HG03175 (cell line): ENCODE measurements around the gene CCNI.
"Not testable (repeated sequence)": the region's sequence is repeated elsewhere in the genome, so short reads cannot be mapped to it uniquely, and the experiment has no call there.

Source experiments
- ATAC-seq: cut with Tn5 transposase; IDR thresholded peaks from one replicate; pipeline ENCODE4 v1.9.1; 2021; ENCODE audit warnings: mild to moderate bottlenecking, moderate library complexity; ENCODE audit not compliant: unreplicated experiment

CCNI gene

DNA sequence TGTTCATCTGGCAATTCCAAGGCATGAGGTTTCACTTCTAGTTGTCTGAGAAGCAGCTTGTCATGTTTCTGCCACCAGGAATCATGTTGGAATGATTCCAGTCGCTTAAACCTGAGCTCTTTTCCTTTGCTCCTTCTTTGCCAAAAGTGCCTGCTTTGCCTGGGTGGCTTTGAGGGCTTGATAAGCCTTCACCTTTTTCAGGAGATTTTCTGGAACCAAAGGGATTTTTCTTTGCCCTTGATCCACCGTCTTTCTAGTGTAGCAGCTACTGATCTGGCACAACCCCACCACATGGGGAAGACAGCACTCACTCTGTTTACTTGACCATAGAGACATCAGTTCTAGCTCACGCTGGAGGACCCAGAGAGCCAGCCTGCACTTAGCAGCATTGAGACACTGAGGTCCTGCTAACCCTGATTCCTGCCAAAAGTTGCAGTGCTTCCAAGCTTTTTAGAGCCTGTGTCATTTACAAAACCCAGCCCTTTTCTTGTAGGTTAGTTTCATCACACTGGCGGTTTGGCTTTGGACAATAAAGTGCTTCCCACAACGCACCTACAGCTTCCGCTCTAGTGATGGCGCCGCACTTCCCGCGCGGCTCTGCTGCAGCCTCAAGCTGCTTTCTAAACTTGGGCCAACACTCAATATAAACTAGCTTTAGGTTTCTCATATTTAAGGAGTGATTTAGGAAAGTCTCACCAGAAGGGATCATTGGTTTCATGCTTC lies 7.3 kb upstream of the CCNI start:
- no peak for ATAC-seq

DNA sequence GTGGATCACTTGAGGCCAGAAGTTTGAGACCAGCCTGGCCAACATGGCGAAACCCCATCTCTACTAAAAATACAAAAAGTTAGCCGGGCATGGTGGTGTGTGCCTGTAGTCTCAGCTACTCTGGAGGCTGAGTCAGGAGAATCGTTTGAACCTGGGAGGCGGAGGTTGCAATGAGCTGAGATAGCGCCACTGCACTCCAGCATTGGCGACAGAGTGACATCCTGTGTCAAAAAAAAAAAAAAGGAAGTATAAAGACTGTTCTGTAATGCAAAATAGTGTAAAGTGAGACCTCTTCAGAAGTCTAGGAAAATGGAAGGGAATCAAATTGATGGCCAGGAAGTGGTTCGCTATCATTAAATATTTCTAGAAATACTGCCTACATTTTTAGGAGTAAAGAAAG lies 5.0 kb upstream of the CCNI start:
- ATAC-seq: not testable (repeated sequence)

DNA sequence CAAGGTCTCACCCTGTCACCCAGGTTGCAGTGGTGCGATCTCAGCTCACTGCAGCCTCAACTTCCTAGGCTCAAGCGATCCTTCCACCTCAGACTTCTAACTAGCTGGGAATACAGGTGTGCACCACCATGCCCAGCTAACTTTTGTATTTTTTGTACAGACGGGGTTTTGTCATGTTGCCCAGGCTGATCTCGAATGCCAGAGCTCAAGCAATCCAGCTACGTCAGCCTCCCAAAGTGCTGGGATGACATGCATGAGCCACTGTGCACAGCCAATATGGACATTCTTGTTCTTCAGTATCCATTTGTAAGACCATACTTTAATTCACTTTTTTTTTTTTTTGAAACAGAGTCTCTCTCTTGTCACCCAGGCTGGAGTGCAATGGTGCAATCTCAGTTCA lies 3.5 kb upstream of the CCNI start:
- ATAC-seq: no peak

DNA sequence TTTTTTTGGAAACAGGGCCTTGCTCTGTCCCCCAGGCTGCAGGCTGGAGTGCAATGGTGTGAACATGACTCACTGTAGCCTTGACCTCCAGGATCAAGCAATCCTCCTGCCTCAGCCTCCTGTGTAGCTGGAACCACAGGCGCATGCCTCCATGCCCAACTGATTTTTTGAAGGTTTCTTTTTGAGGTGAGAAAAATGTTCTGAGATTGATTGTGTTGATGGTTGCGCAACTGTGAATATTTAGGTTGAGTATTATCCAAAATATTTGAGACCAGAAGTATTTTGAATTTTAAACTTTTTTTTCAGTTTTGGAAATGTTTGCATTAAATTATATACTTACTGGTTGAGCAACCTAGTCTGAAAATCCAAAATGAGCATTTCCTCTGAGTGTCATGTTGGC lies 2.6 kb upstream of the CCNI start:
- ATAC-seq: no peak

DNA sequence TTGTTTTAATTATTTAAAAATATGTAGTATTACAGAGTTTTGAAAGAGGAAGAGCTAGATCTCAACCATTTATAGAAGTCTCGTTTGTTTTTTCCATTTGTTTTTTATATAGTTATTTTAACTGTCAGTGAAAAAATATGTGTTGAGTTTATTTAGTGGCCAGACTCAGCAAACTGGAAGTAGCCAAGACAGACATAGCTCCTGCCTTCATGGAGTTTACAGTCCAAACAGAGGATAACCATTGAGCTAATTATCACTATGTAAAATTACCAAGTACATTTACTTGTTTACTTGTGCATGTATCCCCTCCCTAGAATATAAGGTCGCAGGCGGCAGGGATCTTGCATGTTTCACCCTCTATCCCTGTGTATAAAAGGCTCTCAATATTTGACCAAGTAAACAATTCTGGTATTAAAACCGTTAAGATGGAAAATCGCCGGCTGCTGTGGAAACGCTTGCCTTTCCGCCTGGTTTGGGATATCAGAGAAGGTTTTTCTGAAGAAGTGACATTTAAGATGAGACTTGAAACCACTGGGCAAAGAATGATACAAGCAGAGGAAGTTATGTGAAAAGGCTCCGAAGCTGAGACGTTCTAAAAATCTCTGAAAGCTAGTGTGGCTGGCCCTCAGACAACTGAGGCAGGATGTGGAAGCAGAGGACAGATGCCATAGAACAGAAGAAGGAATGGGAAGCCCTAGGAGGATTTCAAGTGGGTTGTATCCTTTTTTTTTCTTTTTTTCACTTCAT lies 1.3 kb upstream of the CCNI start:
- ATAC-seq: no peak

DNA sequence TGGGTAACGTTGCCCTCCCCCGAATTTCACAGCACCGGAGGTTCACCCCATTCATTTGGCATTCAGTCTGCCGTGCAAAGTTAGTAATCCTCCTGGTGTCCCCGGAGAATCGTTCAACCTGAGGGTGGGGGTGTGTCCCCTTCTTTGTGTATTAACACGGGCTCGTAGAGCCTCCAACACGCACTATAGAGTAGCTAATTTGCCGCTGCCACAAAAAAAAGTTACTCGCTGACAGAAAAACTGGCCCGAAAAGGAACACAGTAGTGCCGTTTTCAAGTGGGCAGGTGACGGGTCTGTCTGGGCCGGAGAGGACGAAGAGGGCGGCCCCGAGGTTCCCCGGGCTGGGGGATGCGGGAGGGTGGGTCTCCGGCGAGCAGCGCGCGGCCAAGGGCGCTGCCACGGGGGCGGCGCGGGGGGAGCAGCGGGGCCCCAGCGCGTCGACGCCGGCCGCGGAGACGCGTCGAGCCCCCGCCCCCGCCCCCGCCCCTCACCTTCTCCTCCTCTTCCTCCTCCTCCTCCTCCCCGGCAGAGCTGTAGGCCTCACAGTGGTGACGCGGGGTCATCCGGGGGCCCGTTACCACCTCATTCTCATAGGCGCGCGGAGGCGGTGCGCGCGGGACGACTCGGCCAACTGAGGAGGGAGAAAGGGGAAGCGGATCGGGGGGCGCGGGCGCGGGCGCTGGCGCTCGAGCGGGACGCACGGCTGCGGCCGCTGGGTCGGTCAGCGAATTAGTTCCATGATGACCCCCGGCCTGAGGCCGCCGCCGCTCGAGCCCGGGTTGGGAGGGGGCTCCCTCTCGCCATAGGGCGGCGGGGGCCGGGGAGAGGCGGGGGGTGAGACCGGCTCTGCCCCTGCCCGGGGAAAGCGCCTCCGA lies 571 bp downstream of the CCNI start:
- peak; percentile 58 for ATAC-seq

DNA sequence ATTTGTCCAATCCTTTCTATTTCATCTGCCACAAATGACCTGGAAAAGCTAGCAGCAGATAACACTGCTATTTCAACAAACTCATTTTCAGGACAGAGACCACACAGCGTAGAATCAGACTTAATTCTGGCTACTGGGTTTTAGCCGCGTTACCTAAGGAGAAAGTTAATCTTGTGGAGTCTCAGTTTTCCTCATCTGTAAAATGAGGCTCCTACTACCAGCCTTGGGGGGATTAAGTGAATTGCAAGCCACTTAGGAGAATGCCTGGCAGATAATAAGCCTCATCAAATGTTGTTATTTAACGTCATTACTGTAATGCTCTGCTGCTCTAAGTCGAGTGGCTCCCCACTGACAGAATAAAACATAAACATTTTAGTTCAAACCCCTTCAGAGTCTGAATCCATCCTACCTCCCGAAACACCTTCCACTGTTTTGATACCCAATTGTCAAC lies 1.4 kb downstream of the CCNI start:
- ATAC-seq: no peak

DNA sequence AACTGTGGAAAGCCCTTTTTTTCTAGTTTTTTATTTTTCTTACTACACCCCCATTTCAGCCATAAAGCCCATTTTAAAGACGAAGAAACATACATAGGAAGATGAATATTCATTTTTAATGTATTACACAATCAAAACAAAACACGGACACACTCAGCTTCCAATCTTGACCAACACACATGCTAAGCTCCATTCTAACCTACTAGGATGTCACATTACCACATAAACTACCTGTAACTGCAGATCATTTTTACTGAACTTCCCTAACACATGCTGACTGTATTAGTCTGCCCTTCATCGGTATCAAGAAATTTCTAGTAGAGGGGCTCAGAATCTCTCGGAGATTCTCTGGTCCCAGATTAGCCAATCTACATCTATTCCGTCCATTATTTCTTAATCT lies 1.8 kb downstream of the CCNI start:
- no peak for ATAC-seq

DNA sequence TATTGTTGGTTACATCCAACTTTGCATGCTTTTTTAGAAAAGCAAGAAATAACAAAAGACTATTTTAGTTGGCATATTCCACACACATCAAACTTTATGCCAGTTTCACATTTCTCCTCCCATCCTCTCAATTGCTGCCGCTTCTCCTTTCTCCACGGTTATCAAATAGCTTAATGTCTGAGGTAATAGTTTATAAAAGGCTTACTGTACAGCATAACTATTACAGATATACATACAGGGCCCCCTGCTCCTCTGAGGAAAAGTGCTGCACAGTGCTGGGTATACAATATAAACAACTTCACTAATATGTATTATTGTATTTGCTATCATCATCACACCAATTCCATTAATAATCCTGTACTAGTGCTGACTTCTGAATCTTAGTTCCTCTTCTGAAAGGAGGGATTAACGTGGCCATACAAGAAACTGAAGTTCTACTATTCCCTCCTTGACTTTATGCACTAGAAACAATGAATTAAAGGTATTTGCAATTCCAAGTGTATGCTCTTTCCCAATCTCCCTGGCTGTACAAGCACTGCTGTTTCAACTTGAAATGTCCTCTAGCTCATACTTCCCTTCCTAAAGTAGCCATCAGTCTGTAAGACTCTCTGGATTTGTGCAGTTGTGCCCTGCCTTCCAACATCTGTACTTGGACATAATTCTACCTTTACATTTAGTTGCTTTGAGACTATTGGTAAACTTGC lies 2.5 kb downstream of the CCNI start:
- ATAC-seq: no peak

DNA sequence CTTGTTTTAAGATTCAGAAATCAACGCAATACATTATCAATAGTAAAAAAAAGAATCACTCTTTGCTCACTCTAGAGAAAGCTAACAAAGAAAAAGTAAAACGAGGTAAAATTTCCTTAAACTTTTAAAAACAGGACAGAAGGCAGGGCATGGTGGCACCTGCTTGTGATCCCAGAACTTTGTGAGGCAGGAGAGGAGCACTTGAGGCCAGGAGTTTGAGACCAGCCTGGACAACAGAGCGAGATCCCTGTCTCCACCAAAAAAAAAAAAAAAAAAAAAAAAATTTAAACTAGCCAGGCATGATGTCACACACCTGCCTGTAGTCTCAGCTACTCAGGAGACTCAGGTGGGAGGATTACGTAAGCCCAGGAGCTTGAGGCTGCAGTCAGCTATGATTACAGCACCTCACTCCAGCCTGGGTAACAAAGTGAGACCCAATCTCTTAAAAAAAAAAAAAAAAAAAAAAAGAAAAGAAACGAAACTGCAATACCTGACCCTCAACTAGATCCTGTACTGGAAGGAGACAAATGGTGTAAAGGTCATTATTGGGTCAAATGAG lies 3.5 kb downstream of the CCNI start:
- no peak for ATAC-seq

DNA sequence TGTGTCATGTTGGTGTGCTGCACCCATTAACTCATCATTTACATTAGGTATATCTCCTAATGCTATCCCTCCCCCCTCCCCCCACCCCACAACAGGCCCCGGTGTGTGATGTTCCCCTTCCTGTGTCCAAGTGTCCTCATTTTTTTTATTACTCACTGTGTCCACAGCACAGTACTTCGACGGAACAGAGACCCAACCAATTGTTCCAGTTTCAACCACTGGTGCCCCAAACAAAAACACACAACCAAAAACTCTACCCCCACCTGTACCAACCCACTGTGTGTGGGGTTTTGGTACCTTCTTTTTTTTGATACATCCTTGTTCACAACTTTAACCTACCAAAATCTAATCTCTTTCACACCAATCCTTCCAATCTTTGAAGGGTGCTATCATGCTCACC lies 6.3 kb downstream of the CCNI start:
- not testable (repeated sequence) for ATAC-seq

DNA sequence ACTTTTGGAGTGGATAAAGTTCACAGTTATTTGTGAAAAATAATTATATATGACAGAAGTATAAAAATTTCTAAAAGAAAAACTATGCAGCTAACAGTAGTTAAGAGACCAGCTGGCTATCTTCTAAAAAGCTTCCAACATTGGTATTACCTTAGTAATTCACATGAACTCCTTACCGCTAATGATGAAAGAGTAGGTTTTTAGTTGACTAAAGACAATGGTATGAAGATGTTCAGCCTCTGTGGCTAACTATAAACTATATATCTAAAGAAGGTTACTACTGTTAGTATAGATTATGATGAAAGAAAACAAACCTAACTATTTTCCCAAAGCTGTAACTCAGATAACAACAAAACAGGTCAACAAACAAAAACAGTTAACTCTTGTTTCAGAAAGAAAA lies 10.4 kb downstream of the CCNI start:
- no peak for ATAC-seq

DNA sequence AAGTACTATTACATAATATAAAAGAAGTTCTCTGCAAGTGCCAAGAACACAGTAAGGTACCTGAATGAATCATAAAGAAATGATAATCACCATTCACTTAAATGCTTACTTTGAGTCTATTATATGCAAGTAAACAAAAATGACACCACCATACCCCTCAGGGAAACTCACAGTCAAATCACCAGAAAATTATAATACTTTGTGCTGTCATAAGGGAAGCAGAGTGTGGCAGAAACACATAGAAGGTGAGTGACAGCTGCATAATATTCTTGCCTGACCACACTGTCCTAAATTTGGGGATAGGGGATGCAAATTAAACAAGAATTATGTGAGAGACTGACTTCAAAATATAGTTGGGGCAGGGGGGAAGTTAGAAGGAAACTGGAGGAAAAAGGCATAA lies 12.9 kb downstream of the CCNI start:
- no peak for ATAC-seq

DNA sequence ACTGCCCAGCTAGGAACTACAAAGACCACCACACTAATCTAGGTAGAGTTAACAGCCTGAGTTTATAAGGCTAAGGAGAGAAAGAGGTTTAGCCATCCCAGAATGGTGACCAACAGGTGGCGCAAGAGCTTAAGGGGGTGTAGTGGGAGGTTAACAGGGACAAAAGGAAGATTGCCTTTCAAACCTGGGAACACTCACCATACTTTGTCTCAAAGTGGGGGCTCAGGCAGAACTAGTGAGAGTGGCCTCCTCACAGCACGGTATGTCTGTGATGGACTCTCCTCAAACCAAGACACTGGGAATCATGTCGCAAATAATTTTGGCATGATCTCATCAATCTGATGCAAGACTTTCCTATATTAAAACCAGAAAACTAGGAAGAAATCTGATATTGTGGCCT lies 23.4 kb downstream of the CCNI start:
- ATAC-seq: no peak

DNA sequence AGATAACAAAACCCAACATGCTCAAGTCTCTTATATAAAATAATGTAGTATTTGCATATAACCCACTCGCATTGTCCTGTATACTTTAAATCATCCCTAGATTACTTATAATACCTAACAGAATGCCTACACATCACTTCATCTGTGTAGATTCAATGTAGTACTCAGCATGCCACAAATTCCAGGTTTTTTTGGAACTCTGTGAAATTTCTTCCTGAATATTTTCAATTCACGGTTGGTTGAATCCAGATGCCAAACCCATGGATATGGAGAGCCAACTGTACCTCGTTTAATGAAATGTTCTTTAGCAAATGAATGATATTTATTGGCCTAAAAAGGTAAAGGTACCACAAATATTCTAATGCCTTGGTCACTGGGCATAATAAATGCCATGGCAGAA lies 24.8 kb downstream of the CCNI start:
- ATAC-seq: no peak

DNA sequence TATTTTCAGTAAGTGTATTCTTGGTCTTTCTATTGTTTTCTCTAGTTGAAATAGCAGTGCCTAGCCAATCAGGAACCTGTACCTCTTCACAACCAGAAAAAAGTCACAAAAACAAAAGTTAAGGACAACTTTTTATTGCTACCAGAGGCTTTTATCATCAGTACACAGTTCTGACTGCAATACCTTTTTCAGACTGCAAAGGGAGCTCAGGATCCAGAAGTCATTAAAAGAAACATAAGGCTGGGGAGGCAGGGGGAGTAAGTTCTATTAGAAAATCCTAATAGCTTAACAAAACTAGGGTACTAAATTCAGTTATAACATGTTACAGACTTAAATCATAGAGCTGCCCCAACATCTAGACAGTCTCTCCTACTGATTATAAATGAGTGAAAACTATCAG lies 28.8 kb downstream of the CCNI start:
- ATAC-seq: no peak

DNA sequence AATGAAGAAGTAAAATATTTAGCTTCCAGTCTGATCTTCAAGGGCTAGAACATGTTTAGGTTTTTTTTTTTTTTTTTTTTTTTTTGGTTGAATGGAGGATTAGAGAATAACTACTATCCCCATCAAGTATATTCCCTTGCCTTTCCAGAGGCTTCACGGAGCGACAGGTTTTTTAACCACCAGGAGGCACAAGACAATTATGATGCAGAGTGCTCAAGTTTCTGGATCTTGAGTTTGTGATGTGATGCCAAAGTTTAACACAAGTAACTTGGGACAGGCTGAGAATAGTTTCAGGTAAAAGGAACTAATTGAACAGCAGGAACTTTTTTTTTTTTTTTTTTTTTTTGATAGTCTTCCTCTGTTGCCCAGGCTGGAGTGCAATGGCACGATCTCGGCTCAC lies 30.3 kb downstream of the CCNI start:
- no peak for ATAC-seq

DNA sequence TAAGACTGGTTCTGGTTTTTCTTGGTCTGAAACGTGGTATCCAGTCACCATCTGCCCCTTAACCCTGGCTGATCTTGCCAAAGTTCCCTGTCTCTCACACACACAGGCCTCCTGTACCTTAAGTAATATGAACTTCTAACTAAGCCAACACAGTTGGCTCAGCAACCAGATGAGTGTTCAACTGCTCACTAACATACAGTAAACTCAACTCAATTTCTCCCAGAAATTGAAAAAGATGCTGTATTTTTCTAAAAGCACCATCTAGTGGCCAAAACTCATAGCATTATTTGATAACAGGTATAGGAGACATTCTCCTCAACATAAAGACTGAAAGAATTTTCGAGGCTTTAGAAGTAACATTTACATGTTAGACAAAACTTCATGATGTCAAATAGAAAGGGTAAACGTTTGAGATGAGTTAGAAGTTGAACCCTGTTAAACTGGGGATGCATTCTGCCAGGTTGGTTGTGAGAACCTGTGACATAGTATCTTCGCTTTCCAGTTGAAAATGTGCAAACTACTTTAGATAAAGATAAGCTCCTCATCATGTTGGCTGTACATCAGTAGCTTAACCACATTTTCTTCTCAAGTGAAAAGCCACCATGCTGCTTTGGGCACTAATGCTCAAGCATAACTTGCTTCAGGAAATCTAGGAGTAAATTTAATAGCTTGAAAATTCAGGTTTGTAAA lies 31.2 kb downstream of the CCNI start:
- ATAC-seq: no peak

DNA sequence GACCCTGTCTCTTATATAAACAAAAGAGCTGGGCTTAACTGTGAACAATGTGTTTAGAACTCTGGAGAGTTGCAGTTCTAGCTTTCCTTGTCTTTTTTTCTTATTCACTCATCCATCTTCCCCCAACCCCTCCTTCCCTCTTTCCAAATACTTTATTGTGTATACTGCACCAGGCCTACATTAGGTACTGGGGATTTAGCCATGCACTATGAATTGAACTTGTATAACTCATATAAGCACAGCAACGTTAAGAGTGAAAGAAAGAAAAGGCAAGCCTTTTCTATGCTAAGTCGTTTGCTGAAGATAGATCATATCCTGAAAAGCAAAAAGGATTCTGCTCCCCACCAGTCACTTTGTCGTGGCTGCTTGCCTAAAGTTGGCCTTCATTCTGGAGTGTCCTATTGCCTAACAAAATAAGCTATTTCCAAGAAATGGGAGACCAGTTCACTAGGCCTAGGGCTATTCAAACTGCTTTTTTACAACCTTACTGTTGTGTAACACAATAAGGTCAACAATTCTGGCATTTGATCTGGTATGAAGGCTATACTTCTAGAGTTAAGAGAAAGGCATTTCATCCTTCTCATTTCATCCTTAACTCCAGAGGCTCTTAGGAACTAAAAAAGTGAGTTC lies 32.2 kb downstream of the CCNI start:
- ATAC-seq: no peak
